IPS-15b (cell line): ENCODE measurements around the gene SLC9A8.
"Not testable (repeated sequence)": the region's sequence is repeated elsewhere in the genome, so short reads cannot be mapped to it uniquely, and the experiment has no call there.

Source experiments
- H3K27me3 ChIP-seq: one replicate; pipeline ENCODE4 v1.6.1; 2013; ENCODE audit warnings: low read length; ENCODE audit not compliant: control insufficient read depth, insufficient read depth
- H3K36me3 ChIP-seq: one replicate; pipeline ENCODE4 v1.6.1; 2013; ENCODE audit warnings: low read length; ENCODE audit not compliant: control insufficient read depth, insufficient read depth
- H3K4me1 ChIP-seq: one replicate; pipeline ENCODE4 v1.6.1; 2013; ENCODE audit warnings: mild to moderate bottlenecking, low read length; ENCODE audit not compliant: control insufficient read depth, insufficient read depth
- H3K4me3 ChIP-seq: one replicate; pipeline ENCODE4 v1.5.1; 2013; ENCODE audit warnings: low read depth, low read length
- H3K9ac ChIP-seq: one replicate; pipeline ENCODE4 v1.6.1; 2013; ENCODE audit warnings: low read depth, mild to moderate bottlenecking, low read length
- H3K9me3 ChIP-seq: one replicate; pipeline ENCODE4 v1.6.1; 2013; ENCODE audit warnings: mild to moderate bottlenecking, low read length; ENCODE audit not compliant: control insufficient read depth, insufficient read depth

The SLC9A8 gene

GRCh38 chr20:49888212-49889000 lies 75.8 kb downstream of the SLC9A8 start:
- no peak overlapping the region for H3K4me3 ChIP-seq
- H3K36me3 ChIP-seq = peaks cover 22% of the 10 kb centered on the region
- peaks cover 9% of the 10 kb centered on the region for H3K4me1 ChIP-seq
- H3K9ac ChIP-seq = no peak overlapping the region
- H3K27me3 ChIP-seq = no peaks in the 10 kb centered on the region
- H3K9me3 ChIP-seq = no peaks in the 10 kb centered on the region

- H3K4me1 ChIP-seq = peaks cover 9% of the 10 kb centered on the region
- no peaks in the 10 kb centered on the region for H3K9me3 ChIP-seq
- H3K9ac ChIP-seq = no peak overlapping the region
- no peaks in the 10 kb centered on the region for H3K27me3 ChIP-seq
- H3K4me3 ChIP-seq = no peak overlapping the region
- H3K36me3 ChIP-seq = peaks cover 16% of the 10 kb centered on the region
Measured at GRCh38 chr20:49889001-49889934, 76.6 kb downstream of the SLC9A8 start.

GRCh38 chr20:49889935-49890333 lies 77.3 kb downstream of the SLC9A8 start:
- Histone ChIP-seq H3K4me1 (peaks cover 9% of the 10 kb centered on the region), H3K9ac (no peak overlapping the region), H3K27me3 (no peaks in the 10 kb centered on the region), H3K4me3 (no peak overlapping the region), H3K36me3 (peaks cover 12% of the 10 kb centered on the region), H3K9me3 (no peaks in the 10 kb centered on the region)

- Histone ChIP-seq H3K27me3 (no peaks in the 10 kb centered on the region), H3K36me3 (peaks cover 12% of the 10 kb centered on the region), H3K4me3 (no peak overlapping the region), H3K9ac (no peak overlapping the region), H3K9me3 (no peaks in the 10 kb centered on the region), H3K4me1 (peaks cover 9% of the 10 kb centered on the region)
Measured at GRCh38 chr20:49890471-49891361, 78.1 kb downstream of the SLC9A8 start.

- H3K36me3 ChIP-seq = peaks cover 12% of the 10 kb centered on the region
- no peak overlapping the region for H3K9ac ChIP-seq
- H3K9me3 ChIP-seq = no peaks in the 10 kb centered on the region
- no peak overlapping the region for H3K4me3 ChIP-seq
- H3K4me1 ChIP-seq = peaks cover 9% of the 10 kb centered on the region
- H3K27me3 ChIP-seq = no peaks in the 10 kb centered on the region
Measured at GRCh38 chr20:49891476-49892110, 79.0 kb downstream of the SLC9A8 start.

- Histone ChIP-seq H3K4me1 (peaks cover 9% of the 10 kb centered on the region), H3K9me3 (no peaks in the 10 kb centered on the region), H3K27me3 (no peaks in the 10 kb centered on the region), H3K36me3 (peaks cover 6% of the 10 kb centered on the region), H3K4me3 (no peak overlapping the region), H3K9ac (peak overlapping the region; percentile 8)
Measured at GRCh38 chr20:49892260-49892659, 79.6 kb downstream of the SLC9A8 start.

GRCh38 chr20:49892817-49893216 lies 80.2 kb downstream of the SLC9A8 start:
- Histone ChIP-seq H3K9ac (no peak overlapping the region), H3K4me3 (no peak overlapping the region)

GRCh38 chr20:49893242-49894072 lies 80.8 kb downstream of the SLC9A8 start:
- no peak overlapping the region for H3K4me3 ChIP-seq
- H3K27me3 ChIP-seq = no peaks in the 10 kb centered on the region
- peaks cover 4% of the 10 kb centered on the region for H3K36me3 ChIP-seq
- H3K9me3 ChIP-seq = no peaks in the 10 kb centered on the region
- no peak overlapping the region for H3K9ac ChIP-seq
- peaks cover 9% of the 10 kb centered on the region for H3K4me1 ChIP-seq

More at GRCh38 chr20:49892817-49893216, 80.2 kb downstream of the SLC9A8 start:
- Histone ChIP-seq H3K27me3 (no peaks in the 10 kb centered on the region), H3K36me3 (peaks cover 6% of the 10 kb centered on the region), H3K4me1 (peaks cover 9% of the 10 kb centered on the region), H3K9me3 (no peaks in the 10 kb centered on the region)

- peaks cover 3% of the 10 kb centered on the region for H3K36me3 ChIP-seq
- H3K9me3 ChIP-seq = no peaks in the 10 kb centered on the region
- peaks cover 4% of the 10 kb centered on the region for H3K4me1 ChIP-seq
- H3K4me3 ChIP-seq = no peak overlapping the region
- no peak overlapping the region for H3K9ac ChIP-seq
- no peaks in the 10 kb centered on the region for H3K27me3 ChIP-seq
Measured at GRCh38 chr20:49894073-49894470, 81.4 kb downstream of the SLC9A8 start.

- not testable (repeated sequence) for H3K4me1 ChIP-seq, H3K9ac ChIP-seq, H3K9me3 ChIP-seq, H3K4me3 ChIP-seq, H3K27me3 ChIP-seq, H3K36me3 ChIP-seq
Measured at GRCh38 chr20:49895474-49896093, 83.0 kb downstream of the SLC9A8 start.
